Stimulated activated CD4-positive, alpha-beta T cell treated with anti-CD3 and anti-CD28 coated beads, Interleukin-1b, Interleukin-23, amount 100 ng/mL, for 48 hours (primary cell): ENCODE results near the gene PYM1.
"Not testable (repeated sequence)": the region's sequence is repeated elsewhere in the genome, so short reads cannot be mapped to it uniquely, and the experiment has no call there.

ENCODE experiments used
- DNase-seq: peaks from one replicate; pipeline ENCODE4 v3.0.0-alpha.2; 2020

The PYM1 gene

DNA sequence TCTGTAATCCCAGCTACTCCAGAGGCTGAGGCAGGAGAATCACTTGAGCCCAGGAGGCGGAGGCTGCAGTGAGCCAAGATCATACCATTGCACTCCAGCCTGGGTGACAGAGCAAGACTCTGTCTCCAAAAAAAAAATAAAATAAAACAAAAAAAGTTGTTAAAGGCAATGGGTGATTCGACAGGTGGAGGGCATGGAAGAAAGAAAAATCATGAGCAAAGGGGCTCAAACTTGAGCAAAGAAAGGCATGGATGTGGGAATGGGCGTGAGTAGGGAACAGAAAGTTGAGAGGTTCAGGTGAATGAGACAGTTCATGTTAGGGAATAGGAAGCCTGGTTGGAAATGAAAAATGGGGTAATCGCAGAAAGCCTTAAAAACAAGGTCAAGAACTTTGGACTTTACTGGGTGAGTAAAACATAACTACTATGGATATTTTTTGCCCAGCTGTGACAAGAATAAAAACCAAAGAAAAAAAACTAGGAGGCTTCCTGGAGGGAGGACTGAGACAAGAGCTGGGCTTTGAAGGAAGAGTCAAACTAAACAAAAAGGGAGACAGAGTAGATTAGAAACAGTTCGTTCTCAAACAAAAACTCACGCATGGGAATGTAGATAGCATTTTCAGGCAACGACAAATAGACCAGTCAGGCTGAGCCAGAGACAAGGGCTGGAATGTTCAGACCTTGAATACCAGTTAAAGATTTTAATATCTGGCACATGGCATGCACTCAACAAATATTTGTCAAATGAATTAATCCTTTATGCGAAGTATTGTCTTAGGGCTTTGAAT is 18.8 kb downstream of the PYM1 start:
- DNase-seq, result no peak

DNA sequence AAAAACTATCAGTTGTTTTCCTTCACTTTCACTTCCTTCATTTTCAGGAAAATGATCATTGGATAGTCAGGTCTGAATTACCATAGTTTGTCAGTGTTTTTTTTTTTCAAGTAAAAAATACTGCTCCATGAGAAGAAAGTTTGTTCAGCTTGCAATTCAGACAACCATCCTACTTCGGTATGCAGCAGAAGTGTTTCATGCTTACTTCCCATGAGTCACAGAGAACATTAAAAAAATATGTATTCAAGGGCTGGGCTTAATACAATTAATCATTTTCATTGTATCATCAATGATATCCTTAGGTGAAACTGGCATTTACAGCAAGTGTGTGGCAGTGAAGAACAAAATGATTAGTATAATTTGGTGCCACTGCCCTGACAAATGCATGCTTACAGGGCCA is 21.6 kb downstream of the PYM1 start:
- no peak for DNase-seq

DNA sequence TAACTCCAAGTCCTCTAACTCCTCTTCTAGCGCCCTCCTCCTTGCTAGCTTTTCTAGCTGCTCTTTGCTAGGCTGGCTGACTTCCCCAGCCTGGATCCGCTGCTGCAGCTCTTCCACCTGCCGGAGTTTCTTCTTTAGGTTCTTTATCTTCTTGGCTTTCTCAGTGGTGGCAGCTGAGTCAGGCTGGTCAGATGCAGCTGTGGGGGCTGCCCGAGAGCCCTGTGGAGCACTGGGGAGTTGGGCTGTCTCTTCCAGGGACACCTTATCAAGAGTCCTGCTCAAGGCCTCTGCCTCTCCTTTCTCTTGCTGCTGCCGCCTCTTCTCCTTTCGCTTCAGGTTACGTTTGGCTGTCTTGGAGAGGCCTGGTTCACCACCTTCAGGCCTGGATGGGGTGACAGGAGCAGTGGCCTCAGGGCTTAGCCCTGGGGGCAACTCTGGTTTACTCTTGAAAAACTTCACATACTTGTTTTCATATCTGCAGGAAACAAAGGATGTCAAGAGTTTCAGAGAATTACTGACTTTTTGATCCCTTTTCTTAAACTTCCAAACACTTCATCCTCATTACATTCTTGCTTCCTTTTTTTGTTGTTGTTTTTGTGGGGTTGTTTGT is 25.7 kb downstream of the PYM1 start:
- DNase-seq, result no peak

DNA sequence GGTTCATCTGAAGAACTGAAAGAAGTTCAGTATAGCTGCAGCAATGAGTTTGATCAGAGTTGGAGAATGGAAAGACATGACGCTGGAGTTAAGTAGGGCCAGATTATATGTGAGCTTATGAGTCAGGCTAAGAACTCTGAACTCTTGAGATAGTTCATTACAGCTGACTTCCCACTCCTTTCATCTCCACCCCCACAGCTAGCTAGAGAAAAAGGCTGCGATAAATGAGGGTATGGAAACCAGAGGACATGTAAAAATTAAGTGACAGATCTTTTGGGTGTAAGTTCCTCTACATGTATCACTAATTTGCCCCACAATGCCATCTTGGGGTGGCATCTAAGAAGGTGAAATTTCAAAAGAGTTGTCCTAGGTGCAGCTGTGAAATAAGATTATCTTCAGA is 28.6 kb downstream of the PYM1 start:
- DNase-seq, result peak; percentile 46

DNA sequence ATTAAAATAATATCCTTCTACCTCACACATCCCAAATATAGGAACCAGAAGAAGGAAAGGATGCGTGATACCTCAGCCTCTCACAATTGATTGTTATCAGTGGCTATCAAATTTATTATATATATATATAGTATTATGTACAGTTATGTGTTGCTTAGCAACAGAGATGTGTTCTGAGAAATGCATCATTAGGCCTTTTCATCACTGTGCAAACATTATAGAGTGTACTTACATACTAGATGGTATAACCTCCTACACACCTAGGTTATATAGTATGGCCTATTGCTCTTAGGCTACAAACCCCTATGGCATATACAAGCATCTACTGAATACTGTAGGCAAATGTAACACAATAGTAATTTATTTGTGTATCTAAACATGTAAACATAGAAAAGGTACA is 34.0 kb downstream of the PYM1 start:
- DNase-seq, result no peak

DNA sequence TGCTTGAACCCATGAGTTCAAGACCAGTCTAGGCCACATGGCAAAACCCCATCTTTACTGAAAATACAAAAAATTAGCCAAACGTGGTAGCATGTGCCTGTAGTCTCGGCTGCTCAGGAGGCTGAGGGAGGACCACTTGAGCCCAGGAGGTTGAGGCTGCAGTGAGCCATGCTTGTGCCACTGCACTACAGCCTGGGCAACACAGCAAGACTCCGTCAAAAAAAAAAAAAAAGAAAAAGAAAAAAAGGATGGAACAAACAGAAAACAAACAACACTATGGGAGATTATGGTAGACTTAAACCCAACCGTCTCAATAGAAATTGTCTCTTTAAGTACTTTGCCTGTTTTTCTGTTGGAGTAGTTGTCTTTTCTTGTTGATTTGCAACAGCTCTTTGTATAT is 36.4 kb downstream of the PYM1 start:
- DNase-seq, result no peak

DNA sequence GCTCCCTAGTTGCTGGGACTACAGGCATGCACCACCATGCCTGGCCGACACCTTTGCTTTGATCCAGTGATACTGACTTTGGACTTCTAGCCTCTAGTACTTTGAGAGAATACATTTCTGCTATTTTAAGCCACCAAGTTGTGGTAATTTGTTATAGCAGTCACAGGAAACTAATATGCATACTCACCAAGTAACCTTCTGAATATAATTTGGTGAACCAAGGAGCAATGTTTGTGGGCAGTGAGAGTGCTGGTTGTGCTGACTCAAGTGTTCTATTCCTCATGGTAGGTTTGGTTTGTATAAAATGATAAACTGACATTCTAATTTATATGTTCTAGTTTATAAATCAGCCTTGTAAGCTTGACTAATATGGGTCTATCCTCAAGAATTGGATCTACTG is 42.6 kb downstream of the PYM1 start:
- DNase-seq, result no peak

DNA sequence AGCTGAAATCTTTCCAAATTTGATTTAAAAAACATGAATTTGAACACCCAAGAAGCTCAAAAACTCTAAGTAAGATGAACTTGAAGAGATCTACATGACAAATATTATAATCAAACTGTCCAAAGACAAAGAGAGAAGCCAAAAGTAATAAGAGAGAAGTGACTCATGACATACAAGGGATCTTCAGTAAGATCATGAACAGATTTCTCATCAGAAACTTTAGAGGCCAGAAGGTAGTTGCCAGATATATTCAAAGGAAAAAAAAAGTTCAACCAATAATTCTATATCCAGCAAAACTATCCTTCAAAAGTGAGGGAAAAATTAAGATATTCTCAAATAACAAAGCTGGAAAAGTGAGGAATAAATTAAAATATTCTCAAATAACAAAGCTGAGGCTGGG is 49.9 kb downstream of the PYM1 start:
- no peak for DNase-seq

DNA sequence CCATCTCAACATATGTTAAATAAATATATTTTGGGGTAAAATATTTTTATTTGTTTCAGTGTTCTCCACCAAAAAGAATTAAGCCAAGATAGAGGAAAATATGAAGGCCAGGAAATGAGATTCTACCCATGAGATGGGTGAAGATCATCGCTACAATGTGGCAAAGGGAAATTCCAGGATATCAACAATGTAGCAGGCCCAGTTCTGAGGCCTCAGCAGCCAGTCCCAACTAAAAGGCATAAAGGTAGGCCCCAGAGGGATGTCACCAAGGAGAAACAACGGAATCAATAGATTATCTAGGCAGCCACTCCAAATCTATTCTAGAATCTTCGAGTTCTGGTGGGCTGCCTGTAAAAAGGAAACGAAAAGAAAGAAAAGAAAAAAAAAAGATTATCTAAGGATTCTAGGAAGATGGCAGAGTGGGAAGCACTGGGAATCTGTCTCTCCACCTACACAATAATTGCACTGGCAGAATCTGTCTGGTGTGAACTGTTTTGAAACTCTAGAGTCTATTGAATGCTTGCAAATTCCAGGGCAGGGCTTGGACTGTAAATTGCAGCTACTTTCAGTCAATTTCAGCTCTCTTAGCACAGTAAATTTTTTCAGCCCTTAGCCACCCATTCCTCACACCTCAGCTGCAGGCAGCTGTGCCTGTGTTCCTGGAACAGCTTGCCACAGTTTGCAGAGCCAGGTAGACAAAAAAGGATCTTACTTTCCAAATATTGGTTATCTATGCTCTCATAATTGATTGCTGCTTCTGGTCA is 51.8 kb downstream of the PYM1 start:
- DNase-seq, result no peak

DNA sequence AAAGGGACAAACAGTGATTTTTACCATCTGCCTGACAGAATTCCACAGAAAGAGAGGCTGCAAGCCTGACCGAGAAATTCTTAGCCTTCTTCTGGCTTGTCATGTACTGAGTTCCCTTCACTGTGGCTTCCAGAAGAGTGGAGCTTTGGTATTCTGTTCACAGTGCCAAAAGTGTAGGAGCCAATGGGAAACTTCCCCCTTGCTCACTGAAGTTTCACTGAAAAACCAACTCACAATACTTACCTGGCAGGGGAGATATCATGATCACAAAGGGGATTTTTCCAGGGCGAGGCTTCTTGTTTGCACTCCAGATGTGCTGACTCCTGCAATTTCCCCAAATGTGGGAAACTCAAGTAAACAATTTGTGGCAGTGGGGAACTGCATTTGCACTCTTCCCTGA is 53.3 kb downstream of the PYM1 start:
- DNase-seq, result no peak

DNA sequence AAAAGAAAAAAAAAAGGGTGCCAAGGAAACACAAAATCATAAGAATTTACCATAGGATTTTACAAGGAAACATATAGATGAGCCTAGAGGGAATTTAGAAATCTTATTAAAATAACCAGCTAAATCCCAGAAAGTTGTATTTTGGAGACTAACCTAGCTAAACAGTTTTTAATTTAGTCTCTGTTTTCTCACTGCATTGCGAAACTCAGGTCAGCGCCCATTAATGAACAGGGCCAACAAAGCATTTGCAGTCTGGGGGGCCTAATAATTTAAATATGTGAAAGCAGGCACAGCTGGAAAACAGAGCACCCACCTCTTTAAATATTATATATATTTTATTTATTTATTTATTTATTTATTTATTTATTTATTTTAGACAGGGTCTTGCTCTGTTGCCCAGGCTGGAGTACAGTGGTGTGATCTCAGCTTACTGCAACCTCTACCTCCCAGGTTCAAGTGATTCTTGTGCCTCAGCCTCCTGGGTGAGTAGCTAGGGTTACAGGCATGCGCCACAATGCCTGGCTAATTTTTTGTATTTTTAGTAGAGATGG is 61.2 kb downstream of the PYM1 start:
- not testable (repeated sequence) for DNase-seq

DNA sequence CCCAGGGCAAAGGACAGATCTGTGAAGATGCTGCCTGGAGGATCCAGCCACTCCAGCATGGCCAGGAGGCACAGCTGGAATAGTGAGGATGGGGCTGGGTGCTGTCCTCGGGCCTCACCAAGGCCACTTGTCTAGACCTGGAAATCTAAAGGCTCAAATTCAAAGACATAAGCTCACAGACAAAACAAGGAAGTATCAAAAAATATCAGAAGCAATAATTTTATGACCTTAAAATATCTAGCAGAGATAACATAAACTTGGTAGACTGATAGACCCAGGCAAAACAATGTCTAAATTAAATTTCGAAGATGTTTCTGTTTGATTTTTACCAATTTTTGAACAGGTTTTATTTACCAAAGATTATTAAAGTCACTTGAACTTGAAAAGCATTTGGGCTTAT is 62.4 kb downstream of the PYM1 start:
- no peak for DNase-seq

DNA sequence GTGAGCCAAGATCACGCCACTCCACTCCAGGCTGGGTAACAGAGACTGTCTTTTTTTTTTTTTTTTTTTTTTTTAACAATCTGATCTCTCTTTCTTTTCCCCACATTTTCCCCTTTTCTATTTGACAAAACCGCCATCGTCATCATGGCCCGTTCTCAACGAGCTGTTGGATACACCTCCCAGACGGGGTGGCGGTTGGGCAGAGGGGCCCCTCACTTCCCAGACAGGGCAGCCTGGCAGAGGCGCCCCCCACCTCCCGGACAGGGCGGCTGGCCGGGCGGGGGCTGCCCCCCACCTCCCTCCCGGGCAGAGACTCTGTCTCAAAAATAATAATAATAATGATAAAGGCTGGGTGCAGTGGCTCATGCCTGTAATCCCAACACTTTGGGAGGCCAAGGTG is 64.8 kb downstream of the PYM1 start:
- not testable (repeated sequence) for DNase-seq

DNA sequence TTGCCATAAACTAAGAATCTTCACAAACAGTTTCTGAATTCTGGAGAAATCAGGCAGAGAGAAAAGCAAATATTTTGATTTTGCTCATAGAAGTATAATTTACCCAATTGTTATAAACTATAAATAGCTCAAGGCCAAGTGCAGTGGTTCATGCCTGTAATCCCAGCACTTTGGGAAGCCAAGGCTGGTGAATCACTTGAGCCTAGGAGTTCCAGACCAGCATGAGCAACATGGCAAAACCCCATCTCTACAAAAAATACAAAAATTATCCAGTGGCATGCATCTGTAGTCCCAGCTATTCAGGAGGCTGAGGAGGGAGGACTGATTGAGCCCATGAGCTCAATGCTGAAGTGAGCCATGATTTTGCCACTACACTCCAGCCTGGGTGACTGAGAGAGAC is 65.4 kb downstream of the PYM1 start:
- no peak for DNase-seq

DNA sequence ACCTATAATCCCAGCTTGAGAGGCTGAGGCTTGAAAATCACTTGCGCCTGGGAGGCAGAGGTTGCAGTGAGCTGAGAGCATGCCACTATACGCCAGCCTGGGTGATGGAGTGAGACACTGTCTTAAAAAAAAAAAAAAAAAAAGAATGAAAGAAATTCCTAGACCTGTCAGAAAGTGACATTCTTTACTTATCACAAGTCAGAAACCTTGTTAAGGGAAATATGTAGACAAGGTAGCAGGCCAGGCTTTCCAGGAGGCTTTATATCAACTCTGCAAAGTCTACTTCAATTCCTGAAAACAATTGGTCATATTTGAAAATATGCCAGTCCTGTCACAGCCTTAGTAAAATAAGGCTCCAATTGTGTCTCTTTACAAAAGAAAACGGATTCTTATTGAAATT is 65.8 kb downstream of the PYM1 start:
- no peak for DNase-seq

DNA sequence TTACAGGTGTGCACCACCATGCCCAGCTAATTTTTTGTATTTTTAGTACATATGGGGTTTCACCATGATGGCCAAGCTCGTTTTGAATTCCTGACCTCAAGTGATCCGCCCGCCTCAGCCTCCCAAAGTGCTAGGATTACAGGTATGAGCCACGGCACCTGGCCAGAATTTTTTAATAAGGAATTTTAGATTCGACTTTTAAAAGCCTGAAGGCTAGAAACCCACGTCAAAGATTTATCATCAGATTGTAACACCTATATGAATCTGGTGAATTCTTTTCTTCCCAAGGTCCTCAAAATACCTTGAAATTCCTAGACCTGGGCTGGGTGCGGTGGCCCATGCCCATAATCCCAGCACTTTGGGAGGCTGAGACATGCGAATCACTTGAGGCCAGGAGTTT is 66.3 kb downstream of the PYM1 start:
- no peak for DNase-seq

DNA sequence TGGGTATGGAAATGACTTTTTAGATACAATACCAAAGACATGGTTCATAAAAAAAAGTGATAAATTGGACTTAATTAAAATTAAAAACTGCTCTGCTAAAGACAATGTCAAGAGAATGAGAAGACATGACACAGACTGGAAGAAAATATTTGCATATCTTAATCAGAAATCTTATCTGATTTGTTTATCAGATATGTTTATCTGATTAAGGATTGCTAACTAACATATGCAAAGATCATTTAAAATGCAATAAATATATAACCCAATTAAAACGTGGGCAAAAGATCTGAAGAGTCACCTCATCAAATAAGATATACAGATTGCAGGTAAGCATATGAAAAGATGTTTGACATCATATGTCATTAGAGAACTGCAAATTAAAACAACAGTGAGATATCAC is 75.0 kb downstream of the PYM1 start:
- DNase-seq, result no peak
